ENCODE measurements around the gene CCDC177.

The CCDC177 gene

DNA sequence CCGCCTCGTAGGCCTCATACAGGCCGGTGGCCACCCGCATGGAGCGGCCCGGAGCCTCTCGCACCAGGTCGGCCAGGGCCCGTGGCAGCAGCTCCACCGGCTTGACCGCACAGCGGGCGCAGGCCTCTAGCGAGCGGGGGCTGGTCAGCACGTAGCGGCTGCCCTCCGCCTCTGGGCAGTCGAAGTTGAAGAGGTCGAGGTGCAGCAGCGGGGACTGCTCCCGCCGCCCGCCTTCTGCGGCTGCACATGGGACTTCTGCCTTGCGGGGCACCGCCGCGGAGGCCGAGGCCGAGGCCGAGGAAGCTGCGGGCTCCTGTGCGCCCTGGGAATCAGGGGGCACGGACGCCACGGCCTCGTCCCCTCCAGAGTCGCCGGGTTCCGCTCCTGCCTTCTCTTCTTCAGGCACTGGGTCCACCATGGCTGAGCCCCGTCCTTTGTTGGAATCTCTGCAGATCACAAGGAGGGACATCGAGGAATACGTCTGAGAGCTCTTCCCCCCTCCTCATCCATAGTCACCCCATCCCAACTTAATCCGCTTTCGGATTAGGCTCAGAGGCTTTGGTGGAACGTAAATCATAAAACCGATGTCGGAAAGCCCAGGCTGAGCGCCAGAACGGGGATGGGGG is 1.4 kb downstream of the CCDC177 start:
- no peak for DNase-seq (ENCODE audit: low read depth)
- TF ChIP-seq, protein P1, sequence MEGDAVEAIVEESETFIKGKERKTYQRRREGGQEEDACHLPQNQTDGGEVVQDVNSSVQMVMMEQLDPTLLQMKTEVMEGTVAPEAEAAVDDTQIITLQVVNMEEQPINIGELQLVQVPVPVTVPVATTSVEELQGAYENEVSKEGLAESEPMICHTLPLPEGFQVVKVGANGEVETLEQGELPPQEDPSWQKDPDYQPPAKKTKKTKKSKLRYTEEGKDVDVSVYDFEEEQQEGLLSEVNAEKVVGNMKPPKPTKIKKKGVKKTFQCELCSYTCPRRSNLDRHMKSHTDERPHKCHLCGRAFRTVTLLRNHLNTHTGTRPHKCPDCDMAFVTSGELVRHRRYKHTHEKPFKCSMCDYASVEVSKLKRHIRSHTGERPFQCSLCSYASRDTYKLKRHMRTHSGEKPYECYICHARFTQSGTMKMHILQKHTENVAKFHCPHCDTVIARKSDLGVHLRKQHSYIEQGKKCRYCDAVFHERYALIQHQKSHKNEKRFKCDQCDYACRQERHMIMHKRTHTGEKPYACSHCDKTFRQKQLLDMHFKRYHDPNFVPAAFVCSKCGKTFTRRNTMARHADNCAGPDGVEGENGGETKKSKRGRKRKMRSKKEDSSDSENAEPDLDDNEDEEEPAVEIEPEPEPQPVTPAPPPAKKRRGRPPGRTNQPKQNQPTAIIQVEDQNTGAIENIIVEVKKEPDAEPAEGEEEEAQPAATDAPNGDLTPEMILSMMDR (conservative IDR thresholded peaks at IDR 0.05; ENCODE audit: low read depth, low read length), result no peak
- no peak overlapping the region for H3K4me3 ChIP-seq (ENCODE audit: low read depth, low read length)

- no peak for DNase-seq (ENCODE audit: low read depth)
- TF ChIP-seq, protein P1 (conservative IDR thresholded peaks at IDR 0.05; ENCODE audit: low read depth, low read length), result no peak
- no peak overlapping the region for H3K4me3 ChIP-seq (ENCODE audit: low read depth, low read length)
Observed at GRCh38 chr14:69572841-69573135, 1.9 kb downstream of the CCDC177 start.

DNA sequence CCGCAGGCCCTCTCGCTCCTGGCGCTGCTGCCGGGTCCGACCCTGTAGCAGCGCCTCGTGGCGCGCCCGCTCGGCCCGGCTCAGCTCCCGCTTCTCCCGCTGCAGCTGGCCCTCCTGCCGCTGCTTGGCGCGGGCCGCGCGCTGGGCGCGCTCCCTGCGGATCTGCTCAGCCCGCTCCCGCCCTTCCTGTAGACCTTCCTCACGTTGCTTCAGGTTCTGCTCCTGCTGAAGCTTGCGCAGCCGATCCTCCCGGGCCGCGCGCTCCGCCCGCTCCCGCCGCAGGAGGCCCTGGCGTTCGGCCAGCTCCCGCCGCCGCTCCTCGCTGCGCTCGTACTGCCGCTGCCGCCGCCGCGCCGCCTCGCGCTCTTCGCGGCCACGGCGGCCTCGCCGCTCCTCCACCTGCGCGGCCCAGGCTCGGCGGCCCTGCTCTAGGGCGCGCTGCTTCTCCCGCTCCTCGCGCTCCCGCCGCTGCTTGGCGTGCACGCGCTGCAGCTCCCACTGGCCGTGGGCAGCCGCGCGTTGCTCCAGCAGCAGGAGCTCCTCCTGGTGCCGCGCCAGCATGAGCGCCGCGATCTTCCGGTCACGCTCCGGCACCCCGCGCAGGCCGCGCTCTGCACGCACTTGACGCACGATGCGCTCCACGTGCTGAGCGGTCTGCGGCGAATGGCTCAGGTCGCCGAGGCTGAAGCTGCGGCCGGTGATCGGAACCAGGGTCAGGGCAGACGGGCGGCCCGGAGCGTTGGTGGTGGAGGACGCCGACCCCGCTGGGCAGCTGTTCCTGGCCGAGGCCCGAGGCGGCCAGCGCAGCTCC is 2.4 kb downstream of the CCDC177 start:
- peak; percentile 34 for DNase-seq (ENCODE audit: low read depth)
- TF ChIP-seq, protein P1 (conservative IDR thresholded peaks at IDR 0.05; ENCODE audit: low read depth, low read length), result no peak
- no peak overlapping the region for H3K4me3 ChIP-seq (ENCODE audit: low read depth, low read length)

- TF ChIP-seq, protein P1 (conservative IDR thresholded peaks at IDR 0.05; ENCODE audit: low read depth, low read length), result no peak
- DNase-seq (ENCODE audit: low read depth), result no peak
- no peak overlapping the region for H3K4me3 ChIP-seq (ENCODE audit: low read depth, low read length)
Observed at GRCh38 chr14:69571449-69572029, 3.1 kb downstream of the CCDC177 start.

DNA sequence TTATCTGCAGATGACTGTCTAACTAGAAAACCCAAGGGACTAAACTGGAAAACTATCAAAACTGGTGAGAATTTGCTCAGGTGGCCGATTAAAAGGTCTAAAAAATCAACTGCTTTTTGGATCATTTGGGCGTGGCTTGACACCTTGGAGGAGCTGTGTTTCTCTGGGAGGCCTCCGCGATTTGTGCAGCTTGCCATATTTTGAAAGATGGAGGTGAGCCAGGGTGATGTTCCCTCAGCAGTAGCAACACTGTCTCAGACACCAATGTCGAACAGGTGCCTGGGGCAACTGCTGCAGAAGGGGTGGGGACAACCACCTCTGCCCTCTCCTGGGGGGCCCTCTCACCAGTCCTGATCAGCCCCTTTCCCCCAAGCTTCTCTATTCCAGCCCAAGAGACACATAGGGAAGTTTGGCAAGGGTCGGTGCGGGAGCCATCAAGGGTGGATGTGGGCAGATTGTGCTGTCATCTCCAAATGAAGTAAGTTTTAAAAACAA is 3.8 kb downstream of the CCDC177 start:
- H3K4me3 ChIP-seq (ENCODE audit: low read depth, low read length), result no peak overlapping the region
- DNase-seq (ENCODE audit: low read depth), result no peak
- TF ChIP-seq, protein P1 (conservative IDR thresholded peaks at IDR 0.05; ENCODE audit: low read depth, low read length), result no peak

DNA sequence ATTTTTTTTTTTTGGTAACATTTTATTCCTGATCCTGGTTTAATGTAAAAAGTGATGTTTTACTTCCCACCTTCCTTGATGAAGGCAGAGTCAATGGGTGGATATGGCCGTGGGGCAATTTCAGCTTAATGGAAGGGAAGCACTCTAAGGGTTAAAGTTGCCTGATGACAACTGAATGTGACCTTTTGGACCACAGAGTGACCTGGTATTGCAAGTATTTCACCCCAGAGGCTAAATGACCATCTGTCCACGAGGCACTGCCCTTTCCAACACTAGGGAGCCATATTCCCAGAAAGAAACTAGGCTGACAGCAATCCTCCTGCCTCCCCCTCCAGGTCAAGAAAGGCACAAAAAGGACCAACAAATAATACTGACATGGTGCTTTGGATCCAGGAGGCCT is 4.8 kb downstream of the CCDC177 start:
- no peak overlapping the region for H3K4me3 ChIP-seq (ENCODE audit: low read depth, low read length)
- TF ChIP-seq, protein P1 (conservative IDR thresholded peaks at IDR 0.05; ENCODE audit: low read depth, low read length), result no peak
- no peak for DNase-seq (ENCODE audit: low read depth)

Measured in choroid plexus epithelial cell (primary cell).